ENCODE results near the gene NOBOX. TPM values are rescaled to one million over a fixed set of nuclear protein-coding genes. Genes with fewer than 3 reads are reported as not detected.
"Not testable (repeated sequence)": the region's sequence is repeated elsewhere in the genome, so short reads cannot be mapped to it uniquely, and the experiment has no call there.

NOBOX gene

DNA sequence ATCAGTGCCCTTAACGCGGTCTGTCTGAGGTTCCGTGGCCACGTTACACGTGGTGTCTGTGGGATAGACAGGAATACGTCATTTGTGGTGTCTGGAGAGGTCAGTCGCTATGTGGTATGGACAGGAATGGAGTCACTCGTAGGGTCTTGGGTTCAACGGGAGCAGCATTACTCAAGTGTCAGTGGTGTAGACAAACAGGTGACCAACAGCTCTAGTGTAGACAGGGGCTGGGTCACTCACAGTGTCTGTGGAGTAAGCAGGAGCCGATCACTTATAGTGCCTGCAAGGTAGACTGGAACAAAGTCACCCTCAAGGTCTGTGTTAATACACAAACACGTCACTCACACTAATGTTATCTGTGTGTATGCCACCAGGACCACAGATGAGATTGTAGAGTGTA, 46.6 kb downstream of the NOBOX start:
- not testable (repeated sequence) for H3K4me3 ChIP-seq (ENCODE audit: low read length); H3K36me3 ChIP-seq (ENCODE audit: insufficient read depth, low read length); H3K4me1 ChIP-seq (ENCODE audit: control insufficient read depth, insufficient read depth, low read length); H3K9ac ChIP-seq (ENCODE audit: low read depth, low read length); H3K27me3 ChIP-seq (ENCODE audit: control insufficient read depth, insufficient read depth, low read length); H3K9me3 ChIP-seq (replicated peaks; ENCODE audit: low read length); H3K4me2 ChIP-seq (ENCODE audit: low read length)

- H3K4me3 ChIP-seq (ENCODE audit: low read length); H3K9me3 ChIP-seq (replicated peaks; ENCODE audit: low read length); H3K9ac ChIP-seq (ENCODE audit: low read depth, low read length); H3K4me2 ChIP-seq (ENCODE audit: low read length); H3K36me3 ChIP-seq (ENCODE audit: insufficient read depth, low read length); H3K4me1 ChIP-seq (ENCODE audit: control insufficient read depth, insufficient read depth, low read length); H3K27me3 ChIP-seq (ENCODE audit: control insufficient read depth, insufficient read depth, low read length): not testable (repeated sequence)
Measured at GRCh38 chr7:144356185-144356584, 47.3 kb downstream of the NOBOX start.

DNA sequence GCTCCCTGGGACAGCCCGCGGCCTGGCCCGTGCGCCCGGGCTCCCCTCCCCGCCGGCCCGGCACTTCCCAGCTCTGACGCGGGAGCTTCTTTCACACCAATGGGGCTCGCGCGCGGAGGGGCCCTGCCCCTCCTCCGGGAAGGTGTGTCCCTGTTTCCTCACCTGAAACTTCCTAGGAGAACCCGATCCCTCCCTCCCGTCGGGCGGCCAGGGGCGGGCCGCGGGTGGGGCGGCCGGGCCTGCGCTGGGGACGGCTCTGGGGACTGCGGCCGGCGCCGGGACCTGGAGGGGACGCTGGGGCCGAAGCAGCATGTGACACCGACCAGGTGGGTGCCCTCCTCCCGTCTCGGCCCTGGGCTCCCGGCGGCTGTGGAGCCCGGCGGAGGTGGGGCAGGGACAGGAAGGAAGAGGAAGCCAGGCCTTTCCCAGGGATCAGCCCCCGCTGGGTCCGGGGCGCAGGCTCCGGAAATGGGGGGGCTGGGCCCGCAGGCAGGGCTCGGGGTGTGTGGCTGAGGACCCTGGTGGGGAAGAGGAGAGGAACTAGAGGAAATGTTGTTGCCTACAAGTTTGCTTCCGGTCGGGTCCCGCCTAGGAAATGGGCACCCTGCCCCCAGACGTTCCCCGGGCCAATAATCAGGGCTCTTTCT, 48.2 kb downstream of the NOBOX start, which contains the start of gene ARHGEF5:
Gene ARHGEF5 (plus strand): TSS at position 227 of the 647 bp plus-strand sequence. CDS start 7,268 bp downstream, outside the sequence.
- not testable (repeated sequence) for H3K4me2 ChIP-seq (ENCODE audit: low read length); H3K9me3 ChIP-seq (replicated peaks; ENCODE audit: low read length); H3K9ac ChIP-seq (ENCODE audit: low read depth, low read length); H3K36me3 ChIP-seq (ENCODE audit: insufficient read depth, low read length); H3K4me3 ChIP-seq (ENCODE audit: low read length); H3K4me1 ChIP-seq (ENCODE audit: control insufficient read depth, insufficient read depth, low read length); H3K27me3 ChIP-seq (ENCODE audit: control insufficient read depth, insufficient read depth, low read length)

- H3K4me1 ChIP-seq (ENCODE audit: control insufficient read depth, insufficient read depth, low read length); H3K4me3 ChIP-seq (ENCODE audit: low read length): not testable (repeated sequence)
Measured at GRCh38 chr7:144351667-144352066, 51.8 kb downstream of the NOBOX start.

GRCh38 chr7:144348625-144349024, 54.9 kb downstream of the NOBOX start:
- H3K4me3 ChIP-seq (ENCODE audit: low read length); H3K4me2 ChIP-seq (ENCODE audit: low read length); H3K27me3 ChIP-seq (ENCODE audit: control insufficient read depth, insufficient read depth, low read length); H3K9me3 ChIP-seq (replicated peaks; ENCODE audit: low read length); H3K9ac ChIP-seq (ENCODE audit: low read depth, low read length); H3K36me3 ChIP-seq (ENCODE audit: insufficient read depth, low read length); H3K4me1 ChIP-seq (ENCODE audit: control insufficient read depth, insufficient read depth, low read length): not testable (repeated sequence)

More at GRCh38 chr7:144351667-144352066, 51.8 kb downstream of the NOBOX start:
- not testable (repeated sequence) for H3K9me3 ChIP-seq (replicated peaks; ENCODE audit: low read length); H3K9ac ChIP-seq (ENCODE audit: low read depth, low read length); H3K36me3 ChIP-seq (ENCODE audit: insufficient read depth, low read length); H3K27me3 ChIP-seq (ENCODE audit: control insufficient read depth, insufficient read depth, low read length); H3K4me2 ChIP-seq (ENCODE audit: low read length)

Small RNAs within 50 kb of the gene (small RNA-seq; reads per million reads assigned to genes)
- not detected for gene RNU6ATAC40P

Measured in skeletal muscle satellite cell (primary cell).